Stimulated activated CD4-positive, alpha-beta T cell treated with anti-CD3 and anti-CD28 coated beads, Interleukin-15, amount 100 ng/mL, for 24 hours (primary cell): ENCODE data around the gene ANKDD1A.

Experiments used
- DNase-seq: peaks from one replicate; pipeline ENCODE4 v3.0.0-alpha.2; 2020

The ANKDD1A gene

DNA sequence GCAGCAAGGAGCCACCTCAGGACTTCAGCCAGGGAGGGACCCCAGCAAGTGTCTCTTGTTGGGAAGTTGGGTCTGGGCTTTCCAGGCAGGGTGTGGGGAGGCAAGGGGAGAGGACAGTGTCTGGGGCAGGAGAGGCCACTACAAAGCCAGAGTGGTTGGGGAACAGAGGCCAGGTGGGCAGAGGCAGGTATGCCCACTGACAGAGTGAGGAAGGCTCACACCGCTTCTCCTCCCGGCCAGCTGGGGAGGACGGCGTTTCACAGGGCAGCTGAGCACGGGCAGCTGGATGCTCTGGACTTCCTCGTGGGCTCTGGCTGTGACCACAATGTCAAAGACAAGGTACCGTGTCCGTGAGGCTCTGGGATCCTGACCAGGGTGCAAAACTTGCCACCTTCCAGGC is 15.0 kb downstream of the ANKDD1A start:
- DNase-seq = no peak

DNA sequence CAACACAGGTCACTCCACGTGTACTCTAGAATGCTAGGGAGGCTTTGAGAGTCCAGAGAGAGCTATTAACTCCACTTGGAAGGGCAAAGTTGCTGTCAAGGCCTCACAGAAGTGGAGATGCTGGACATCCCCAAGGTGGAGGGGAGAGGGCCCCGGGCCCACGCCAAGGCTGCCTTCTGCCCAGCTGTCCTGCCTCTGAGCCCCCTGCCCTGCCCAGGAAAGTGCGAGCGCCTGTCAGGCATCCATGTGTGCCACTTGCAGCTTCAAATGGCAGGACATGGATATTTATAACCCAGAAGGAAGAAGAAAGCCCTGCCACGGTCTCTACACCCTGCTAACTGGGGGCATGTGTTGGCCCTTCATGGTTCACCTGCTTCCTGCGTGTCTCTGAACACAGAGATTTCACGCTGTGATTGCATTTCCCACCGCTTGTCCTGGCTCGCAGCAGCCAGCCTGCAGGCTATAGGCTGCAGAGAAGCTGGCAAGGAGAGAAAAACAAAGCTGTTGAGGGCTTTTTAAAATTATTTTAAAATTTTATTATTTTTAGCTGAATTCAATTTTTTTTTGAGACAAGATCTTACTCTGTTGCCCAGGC is 17.0 kb downstream of the ANKDD1A start:
- no peak for DNase-seq

DNA sequence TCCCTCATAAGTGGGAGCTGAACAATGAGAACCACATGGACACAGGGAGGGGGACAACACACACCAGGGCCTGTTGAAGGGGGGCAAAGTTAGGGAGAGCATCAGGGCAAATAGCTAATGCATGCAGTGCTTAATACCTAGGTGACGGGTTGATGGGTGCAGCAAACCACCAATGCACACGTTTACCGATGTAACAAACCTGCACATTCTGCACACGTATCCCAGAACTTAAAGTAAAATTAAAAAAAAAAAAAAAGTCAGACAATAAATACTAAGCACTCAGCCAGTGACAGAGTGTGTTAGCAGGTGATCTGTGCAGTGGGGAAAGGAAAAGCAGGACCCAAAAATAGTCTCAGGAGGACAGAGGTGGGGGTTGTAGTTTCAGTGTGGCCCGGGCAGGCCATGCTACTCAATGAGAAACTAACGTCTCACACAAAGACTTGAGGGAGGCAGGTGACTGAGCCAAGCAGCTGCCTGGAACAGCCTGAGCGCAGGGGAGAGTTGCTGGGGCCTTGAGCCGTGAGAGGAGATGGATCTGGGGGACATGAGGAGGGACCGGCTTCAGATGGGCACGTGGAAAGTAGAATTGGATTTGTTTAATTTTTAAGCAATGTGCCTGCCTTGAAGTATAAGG is 18.4 kb downstream of the ANKDD1A start:
- DNase-seq = no peak

DNA sequence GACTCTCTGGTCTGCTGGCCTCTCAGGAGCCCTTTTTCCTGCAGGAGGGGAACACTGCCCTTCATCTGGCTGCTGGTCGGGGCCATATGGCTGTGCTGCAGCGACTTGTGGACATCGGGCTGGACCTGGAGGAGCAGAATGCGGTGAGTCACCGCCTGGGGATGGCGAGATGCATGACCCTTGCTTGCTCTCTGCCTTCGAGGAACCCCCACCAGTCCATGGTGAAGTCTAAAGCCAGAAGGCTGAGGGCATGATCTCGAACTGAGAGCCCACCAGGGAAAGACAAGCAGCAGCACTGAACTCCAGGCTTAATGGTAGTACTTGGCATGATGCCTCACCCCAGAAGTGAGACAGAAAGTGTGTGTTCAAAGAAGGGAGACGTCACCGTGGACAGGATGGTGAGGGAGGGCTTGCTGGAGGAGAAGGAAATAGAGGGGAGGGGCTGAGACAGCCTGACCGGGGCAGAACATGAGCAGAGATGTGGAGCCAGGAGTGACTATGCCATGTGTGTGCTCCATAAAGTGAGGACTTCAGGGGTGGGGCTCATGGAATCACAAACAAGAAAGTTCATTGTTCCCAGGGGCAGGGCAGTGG is 19.2 kb downstream of the ANKDD1A start:
- DNase-seq = no peak

DNA sequence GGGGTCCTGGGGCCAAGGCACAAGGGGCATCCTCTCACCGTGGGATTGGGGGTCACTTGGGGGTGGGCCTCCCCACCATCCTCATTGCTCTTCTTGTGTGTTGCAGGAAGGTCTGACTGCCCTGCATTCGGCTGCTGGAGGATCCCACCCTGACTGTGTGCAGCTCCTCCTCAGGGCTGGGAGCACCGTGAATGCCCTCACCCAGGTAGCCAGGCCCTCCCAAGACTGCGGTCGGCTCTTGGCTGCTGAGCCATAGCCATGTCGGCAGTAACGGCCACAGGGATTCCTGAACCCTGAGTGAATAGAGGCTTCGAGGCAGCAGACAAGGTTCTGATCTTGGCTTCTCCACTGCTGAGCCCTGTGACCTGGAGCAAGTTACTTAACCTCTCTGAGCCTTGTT is 19.7 kb downstream of the ANKDD1A start:
- DNase-seq = no peak

DNA sequence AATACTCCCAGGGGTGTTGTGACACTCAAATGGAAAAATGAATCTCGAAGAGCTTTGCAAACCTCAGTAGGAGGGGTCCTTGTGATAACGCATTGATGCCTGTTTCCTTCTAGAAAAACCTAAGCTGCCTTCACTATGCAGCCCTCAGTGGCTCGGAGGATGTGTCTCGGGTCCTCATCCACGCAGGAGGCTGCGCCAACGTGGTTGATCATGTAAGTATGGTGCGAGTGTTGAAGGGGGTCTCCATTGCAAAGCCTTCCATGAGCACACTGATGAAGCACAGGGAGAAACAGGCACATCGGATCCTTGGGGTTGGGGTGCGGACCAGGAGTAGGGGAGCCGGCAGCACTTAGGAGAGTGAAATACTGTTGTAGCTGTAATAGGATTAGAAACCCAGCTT is 22.3 kb downstream of the ANKDD1A start:
- no peak for DNase-seq

DNA sequence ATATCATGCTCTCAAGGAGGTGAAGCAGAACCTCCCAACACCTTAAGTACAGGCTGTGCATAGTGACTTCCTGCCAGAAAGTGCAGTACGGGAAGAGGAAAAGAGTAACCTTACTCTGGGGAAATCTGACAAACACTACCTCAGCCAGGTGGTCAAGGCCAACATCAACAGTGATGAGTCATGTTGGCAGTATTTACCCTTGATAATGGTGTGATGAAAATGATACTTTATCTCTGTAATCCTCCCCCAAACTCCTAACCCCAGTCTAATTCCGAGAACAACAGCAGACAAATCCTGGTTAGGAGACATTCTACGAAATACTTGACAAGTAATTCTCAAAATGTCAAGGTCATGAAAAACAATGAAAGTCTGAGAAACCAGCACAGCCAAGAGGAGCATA is 26.5 kb downstream of the ANKDD1A start:
- no peak for DNase-seq

DNA sequence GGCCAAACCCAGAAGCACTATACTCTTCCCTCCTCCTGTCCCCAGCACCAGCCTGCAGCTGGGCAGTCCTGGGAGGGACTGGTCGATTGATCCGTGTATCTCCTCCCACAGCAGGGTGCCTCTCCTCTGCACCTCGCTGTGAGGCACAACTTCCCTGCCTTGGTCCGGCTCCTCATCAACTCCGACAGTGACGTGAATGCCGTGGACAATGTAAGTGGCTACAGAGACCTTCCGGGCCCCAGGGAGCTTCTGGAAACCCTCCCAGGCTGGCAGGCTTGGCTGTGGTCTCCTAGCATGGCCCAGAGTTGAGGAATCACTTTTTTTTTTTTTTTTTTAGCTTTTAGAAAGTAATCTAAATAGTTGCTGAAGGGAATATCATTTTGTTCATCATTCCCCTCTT is 30.7 kb downstream of the ANKDD1A start:
- no peak for DNase-seq

DNA sequence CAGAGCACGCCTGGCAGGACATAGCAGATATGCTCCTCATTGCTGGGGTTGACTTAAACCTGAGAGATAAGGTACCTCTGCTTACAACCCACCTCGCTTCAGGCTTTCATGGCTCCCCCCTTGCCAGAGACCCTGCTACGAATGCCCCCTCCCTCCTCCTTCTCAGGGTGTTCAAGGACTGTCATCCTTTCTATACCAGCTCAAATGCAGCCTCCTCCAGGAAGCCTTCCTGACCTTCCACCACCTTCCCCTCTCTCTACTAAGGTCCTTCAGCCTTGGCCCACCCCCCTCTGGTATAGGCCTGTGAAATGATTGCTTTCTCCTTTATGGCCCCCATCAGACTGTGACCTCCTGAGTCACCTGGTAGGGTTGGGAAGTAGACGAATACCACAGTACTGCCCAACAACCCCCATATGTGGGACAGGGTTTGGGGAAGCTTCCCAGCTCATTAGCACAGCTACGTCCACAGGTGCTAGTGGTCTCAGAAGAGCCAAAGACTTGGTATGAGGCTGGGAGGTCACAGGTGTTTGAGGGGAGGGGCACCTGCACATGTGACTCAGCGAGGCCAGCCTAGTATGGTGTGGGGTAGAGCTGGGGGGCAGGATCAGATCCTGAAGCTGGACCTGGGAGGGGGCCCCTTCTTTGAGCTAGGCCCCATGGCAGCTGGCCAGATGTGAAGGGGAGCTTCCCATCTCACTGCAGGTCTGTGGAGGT is 32.0 kb downstream of the ANKDD1A start:
- no peak for DNase-seq

DNA sequence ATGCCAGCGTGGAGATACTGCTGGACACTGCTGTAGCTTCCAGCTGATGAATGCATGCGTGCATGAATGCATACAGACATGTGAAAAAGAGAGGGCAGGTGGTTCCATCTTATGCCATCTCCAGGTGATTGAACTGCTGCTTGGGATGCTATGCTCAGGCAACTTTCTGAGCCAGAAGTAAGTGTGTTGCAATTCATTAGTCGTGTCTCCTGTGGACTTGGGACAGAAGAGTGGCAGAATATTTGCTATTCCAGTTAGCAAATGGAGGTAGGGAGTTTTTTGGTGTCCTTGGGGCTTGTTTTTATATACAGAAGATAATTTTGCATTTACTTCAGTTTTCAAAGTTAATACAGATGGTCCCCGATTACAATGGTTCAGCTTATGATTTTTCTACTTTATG is 33.3 kb downstream of the ANKDD1A start:
- no peak for DNase-seq

DNA sequence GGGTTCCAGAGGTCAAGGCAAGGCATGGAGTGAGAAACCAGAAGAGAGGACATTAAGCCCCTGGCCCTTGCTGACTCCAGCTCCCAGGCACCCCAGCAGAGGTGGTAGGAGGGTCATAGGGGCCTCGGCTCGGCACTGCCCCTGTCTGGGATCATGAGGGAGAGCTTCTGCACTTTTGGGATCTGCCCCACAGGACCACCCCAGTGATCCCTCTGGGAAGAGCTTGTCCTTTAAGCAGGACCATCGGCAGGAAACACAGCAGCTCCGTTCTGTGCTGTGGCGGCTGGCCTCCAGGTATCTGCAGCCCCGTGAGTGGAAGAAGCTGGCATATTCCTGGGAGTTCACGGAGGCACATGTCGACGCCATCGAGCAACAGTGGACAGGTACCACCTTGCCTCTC is 35.5 kb downstream of the ANKDD1A start:
- no peak for DNase-seq

DNA sequence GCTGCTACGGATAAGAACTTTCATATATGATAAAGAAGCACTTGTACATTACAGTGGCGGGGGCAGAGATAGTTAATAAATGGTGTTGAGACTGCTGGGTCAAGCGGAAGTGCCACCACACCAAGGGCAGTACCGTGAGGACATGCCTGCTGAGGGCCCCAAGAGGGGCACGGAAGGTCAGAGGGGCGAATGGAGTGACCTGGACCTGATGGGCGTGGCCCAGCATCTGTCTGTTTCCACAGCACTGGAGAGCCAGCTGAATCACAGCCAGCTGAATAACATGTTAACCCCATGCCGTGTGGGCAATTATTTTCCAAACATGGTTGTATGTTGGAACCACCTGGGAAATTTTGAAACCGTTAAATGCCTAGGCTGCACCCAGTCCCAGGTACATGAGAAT is 37.2 kb downstream of the ANKDD1A start:
- DNase-seq = no peak

DNA sequence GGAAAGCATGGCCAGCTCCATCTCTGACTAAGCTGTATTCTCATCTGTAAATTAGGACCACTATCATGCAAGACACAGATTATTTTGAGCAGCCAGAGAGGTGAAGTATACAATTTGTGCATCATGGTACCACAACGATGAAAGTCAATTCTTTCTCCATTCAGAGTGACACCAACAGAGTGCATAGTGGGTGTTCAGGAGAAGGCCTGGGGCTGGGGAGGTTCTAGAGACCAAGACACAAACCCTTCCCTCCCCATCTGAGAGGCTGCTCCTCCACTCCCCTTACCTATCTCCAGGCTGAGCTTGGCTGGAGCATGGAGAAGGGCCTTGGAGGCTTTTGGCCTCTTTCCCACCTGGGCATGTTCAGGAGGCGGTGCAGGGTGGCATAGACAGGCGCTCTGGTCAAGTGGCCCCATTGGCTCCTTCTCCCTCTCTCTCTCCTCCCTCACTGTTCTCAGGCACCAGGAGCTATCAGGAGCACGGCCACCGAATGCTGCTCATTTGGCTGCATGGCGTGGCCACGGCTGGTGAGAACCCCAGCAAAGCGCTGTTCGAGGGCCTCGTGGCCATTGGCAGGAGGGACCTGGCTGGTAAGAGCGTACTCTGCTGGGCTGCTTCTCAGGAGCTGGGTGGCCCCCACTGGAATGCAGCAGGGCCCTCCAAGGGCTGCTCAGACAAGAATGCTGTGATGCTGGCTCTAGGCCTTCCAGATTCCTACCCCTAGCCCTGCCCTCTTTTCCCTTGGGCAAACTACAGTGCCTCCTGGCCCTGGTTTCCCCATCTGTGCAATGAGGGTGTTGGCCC is 37.9 kb downstream of the ANKDD1A start:
- DNase-seq = no peak

DNA sequence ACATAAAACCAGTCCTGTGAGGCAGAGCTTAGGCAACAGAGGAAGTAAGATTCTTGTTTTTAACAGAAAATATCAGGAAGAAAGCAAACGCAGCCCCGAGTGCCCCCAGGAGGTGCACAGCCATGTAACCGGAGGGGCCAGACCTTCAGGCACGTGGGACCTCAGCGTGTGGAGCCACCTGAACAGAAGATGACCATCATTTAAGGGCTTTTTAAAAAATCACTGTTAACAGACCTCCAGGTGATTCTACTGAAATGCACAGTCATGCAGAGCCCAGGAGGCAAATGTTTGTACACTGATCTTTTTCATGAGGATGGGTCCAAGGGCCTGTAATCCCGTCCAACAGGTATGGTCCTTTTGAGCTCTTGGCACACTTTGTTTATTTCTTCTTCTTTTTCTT is 39.2 kb downstream of the ANKDD1A start:
- DNase-seq = no peak

DNA sequence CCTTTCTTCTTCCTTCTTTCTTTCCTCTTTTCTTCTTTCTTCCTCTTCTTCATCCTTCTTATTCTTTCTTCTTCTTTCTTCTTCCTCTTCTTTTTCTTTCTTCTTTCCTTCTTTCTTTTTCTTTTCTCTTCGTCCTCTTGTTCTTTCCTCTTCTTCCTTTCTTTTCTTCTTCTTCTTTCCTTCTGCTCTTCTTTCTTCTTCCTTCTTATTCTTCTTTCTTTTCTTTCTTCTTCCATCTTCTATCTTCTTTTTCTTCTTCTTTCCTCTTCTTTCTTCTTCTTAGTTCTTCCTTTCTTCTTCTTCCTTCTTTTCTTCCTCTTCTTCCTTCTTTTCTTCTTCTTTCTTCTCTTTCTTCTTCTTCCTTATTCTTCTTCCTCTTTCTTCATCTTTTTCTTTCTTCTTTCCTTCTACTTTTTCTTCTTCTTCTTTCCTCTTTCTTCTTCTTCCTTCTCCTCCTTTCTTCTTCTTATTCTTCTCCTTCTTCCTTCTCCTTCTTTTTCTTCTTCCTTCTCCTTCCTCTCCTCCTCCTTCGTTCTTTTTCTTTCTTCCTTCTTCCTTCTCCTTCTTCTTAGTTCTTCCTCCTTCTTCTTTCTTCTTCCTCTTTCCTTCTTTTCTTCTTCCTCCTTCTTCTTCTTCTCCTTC is 40.2 kb downstream of the ANKDD1A start:
- no peak for DNase-seq

DNA sequence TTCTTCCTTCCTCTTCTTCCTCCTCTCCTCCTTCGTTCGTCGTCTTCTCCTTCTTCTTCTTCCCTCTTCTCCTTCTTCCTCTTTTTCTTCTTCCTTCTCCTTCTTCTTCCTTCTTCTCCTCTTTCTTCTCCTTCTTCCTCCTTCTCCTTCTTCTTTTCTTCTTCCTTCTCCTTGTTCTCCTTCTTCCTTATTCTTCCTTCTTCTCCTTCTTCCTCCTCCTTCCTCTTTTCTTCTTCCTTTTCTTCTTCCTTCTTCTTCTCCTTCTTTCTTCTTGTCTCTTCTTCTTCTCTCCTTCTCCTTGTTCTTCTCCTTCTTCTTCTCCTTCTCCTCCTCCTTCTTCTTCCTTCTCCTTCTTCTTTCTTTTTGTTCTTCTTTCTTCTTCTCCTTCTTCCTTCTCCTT is 42.7 kb downstream of the ANKDD1A start:
- no peak for DNase-seq

DNA sequence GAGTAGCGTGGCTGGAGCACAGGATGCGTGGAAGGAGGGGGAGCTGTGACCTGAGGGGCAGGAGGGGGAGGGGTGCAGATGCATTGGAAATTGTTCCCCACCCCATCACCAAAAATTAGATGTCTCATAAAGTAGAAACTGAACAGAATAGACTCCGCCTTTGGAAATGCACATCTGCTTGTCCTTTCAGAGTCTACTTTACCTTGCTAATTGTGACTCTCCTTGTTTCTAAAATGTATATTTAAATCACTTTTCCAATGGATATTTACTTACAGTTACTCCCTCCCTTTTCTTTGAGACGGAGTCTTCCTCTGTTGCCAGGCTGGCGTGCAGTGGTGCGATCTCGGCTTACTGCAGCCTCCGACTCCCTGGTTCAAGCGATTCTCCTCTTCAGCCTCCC is 47.4 kb downstream of the ANKDD1A start:
- DNase-seq = no peak

DNA sequence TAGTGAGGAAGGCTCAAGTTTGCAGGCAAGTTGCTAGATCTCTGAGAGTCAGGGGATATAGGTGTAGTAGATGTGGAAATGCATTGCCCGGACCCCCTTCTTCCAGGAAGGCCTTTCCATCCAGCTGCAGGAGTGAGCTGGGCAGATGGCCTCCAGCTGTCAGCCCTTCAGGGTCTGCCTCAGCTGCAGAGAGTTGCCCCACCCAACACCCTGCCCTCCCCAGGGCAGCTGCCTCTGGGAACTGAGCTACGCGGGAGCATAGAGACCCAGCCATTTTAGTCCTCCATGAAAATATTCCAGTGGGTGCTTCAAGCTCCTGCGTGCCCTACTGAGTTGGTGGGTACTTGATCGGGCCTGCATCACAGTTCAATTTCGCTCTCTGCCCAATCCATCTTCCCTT is 48.5 kb downstream of the ANKDD1A start:
- no peak for DNase-seq

DNA sequence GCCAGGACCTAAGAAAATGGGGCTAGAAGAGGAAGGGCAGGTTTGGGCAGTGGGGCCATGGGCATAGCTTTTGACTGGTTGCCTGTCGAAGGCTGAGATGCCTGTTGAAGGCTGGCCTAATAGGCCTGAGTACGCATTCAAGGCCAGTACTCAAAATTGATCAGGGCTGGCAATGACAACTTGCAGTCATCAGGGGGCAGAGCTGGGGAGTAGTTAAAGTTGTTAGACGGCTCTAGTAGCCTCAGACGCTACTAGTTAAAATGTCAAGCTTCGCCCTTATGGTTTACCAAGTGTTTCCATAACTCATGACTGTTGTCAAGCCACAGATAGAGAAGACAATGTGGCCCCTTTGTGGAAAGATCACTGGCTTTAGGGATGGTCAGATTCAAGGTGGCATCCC is 49.3 kb downstream of the ANKDD1A start:
- no peak for DNase-seq

DNA sequence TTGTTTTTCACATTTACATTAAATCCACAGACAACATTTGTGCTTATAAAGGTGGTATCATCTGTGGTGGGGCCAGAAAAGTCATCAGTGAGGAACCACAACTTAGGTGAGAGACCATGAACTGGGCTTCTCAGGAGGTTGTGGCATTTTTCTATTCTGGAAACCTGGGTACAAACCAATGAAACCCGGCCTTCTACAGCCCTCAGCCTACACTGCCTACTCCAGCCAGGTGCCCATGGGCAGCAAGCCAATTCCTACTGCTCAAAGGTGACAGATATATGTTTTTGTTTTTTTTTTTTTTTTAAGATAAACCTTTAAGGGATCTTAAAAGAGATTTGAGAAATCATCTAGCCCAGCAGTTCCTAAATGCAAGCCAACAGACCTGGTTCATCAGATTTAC is 57.7 kb downstream of the ANKDD1A start:
- DNase-seq = no peak

DNA sequence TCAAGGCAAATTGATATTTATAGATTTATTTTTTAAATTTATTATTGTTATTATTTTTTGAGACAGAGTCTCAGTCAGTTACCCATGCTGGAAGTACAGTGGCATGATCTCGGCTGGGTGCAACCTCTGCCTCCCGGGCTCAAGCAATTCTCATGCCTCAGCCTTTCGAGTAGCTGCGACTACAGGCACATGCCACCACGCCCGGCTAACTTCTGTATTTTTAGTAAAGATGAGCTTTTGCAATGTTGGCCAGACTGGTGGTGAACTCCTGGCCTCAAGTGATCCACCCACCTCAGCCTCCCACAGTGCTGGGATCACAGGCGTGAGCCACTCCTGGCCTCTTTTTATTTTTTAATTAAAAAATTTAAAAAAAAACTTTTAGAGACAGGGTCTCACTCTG is 59.0 kb downstream of the ANKDD1A start:
- no peak for DNase-seq

DNA sequence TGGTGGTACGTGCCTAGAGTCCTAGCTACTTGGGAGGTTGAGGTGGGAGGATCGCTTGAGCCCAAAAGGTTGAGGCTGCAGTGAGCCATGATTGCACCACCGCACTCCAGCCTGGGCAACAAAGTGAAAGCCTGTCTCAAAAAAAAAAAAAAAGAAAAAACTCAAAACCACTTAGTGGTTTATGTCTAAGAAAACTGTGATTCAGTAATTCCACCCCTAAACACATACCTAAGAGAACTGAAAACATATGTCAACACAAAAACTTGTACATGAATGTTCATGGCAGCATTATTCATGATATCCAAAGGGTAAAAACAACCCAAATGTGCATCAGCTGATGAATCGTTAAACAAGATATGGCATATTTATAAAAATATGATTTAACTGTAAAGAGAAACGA is 63.7 kb downstream of the ANKDD1A start:
- no peak for DNase-seq

DNA sequence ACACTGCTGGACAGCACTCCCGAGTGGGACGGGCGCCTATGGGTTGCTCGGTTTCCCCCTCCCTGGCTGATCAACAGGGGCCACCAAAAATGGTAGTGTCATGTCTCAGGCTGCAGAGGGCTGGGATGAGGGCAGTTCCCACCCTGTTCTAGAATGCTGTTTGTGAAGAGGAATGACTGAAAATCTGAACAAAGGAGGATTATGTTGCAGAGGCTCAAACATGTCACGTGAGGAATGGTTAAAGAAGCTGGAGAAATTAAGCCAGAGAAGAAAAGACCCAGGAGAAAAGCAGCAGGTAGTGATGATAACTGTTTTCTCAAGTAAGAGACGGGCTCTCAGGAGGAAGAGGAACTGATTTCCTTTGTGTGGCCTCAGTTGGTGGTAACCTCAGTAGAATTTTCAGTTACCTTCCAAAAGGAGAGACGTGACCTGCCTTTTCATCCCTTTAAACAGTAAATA is 67.6 kb downstream of the ANKDD1A start:
- DNase-seq = no peak
